Trophoblast cell (in vitro differentiated cells and primary cell): ENCODE results near the gene GGCX.
"Not testable (repeated sequence)": the region's sequence is repeated elsewhere in the genome, so short reads cannot be mapped to it uniquely, and the experiment has no call there.

Source experiments
- DNase-seq, 2 donors: peaks; one replicate each; pipeline ENCODE4 v3.0.0-alpha.2; 2016
- H2AFZ ChIP-seq: 2 replicates; pipeline ENCODE4 v1.6.1; 2013; ENCODE audit warnings: low read length, moderate library complexity, mild to moderate bottlenecking; ENCODE audit not compliant: insufficient read depth, poor library complexity
- H2AK5ac ChIP-seq: 2 replicates; pipeline ENCODE4 v1.6.1; 2013; ENCODE audit warnings: mild to moderate bottlenecking, low read length
- H2BK120ac ChIP-seq: 2 replicates; pipeline ENCODE4 v1.6.1; 2013; ENCODE audit warnings: low read length, mild to moderate bottlenecking, moderate library complexity; ENCODE audit not compliant: insufficient read depth, poor library complexity
- H2BK12ac ChIP-seq: 2 replicates; pipeline ENCODE4 v1.6.1; 2013; ENCODE audit warnings: mild to moderate bottlenecking, low read length, moderate library complexity
- H2BK5ac ChIP-seq: 2 replicates; pipeline ENCODE4 v1.6.1; 2013; ENCODE audit warnings: low read length, low read depth, moderate library complexity, mild to moderate bottlenecking; ENCODE audit not compliant: poor library complexity
- H3K14ac ChIP-seq: 2 replicates; pipeline ENCODE4 v1.6.1; 2013; ENCODE audit warnings: mild to moderate bottlenecking, low read length
- H3K18ac ChIP-seq: 2 replicates; pipeline ENCODE4 v1.6.1; 2013; ENCODE audit warnings: mild to moderate bottlenecking, low read length
- H3K23ac ChIP-seq: 2 replicates; pipeline ENCODE4 v1.6.1; 2013; ENCODE audit warnings: low read length
- H3K27ac ChIP-seq: 2 replicates; pipeline ENCODE4 v1.5.1; 2013; ENCODE audit warnings: low read depth, mild to moderate bottlenecking, inconsistent platforms, low read length, moderate library complexity
- H3K27me3 ChIP-seq: 2 replicates; pipeline ENCODE4 v1.6.1; 2013; ENCODE audit warnings: inconsistent platforms, mild to moderate bottlenecking, low read length, moderate library complexity; ENCODE audit not compliant: insufficient read depth
- H3K36me3 ChIP-seq, 2 experiments: 1 replicate in 1 of 2; 2 replicates in 1 of 2; pipeline ENCODE4 v1.6.1; 2013; ENCODE audit warnings: low read length in 2 of 2, mild to moderate bottlenecking in 2 of 2, moderate library complexity in 1 of 2; ENCODE audit not compliant: insufficient read depth in 2 of 2, control insufficient read depth in 1 of 2
- H3K4ac ChIP-seq: 2 replicates; pipeline ENCODE4 v1.6.1; 2013; ENCODE audit warnings: low read depth, mild to moderate bottlenecking, low read length, moderate library complexity
- H3K4me1 ChIP-seq, 2 experiments: 1 replicate in 1 of 2; 2 replicates in 1 of 2; pipeline ENCODE4 v1.6.1; 2013; ENCODE audit warnings: low read length in 2 of 2, mild to moderate bottlenecking in 2 of 2, moderate library complexity in 1 of 2; ENCODE audit not compliant: insufficient read depth in 2 of 2, control insufficient read depth in 1 of 2
- H3K4me2 ChIP-seq: 2 replicates; pipeline ENCODE4 v1.6.1; 2013; ENCODE audit warnings: inconsistent platforms, mild to moderate bottlenecking, low read length, moderate library complexity
- H3K4me3 ChIP-seq: 2 replicates; pipeline ENCODE4 v1.5.1; 2013; ENCODE audit warnings: mild to moderate bottlenecking, low read depth, low read length, inconsistent platforms
- H3K79me1 ChIP-seq: one replicate; pipeline ENCODE4 v1.6.1; 2013; ENCODE audit warnings: low read length
- H3K79me2 ChIP-seq: 2 replicates; pipeline ENCODE4 v1.6.1; 2013; ENCODE audit warnings: low read length, mild to moderate bottlenecking; ENCODE audit not compliant: control insufficient read depth, insufficient read depth, poor library complexity
- H3K9ac ChIP-seq: 2 replicates; pipeline ENCODE4 v1.6.1; 2013; ENCODE audit warnings: mild to moderate bottlenecking, low read length
- H3K9me3 ChIP-seq: 2 replicates; pipeline ENCODE4 v1.6.1; 2013; ENCODE audit warnings: low read depth, mild to moderate bottlenecking, control low read depth, inconsistent platforms, low read length; ENCODE audit not compliant: insufficient read depth
- H4K12ac ChIP-seq: 2 replicates; pipeline ENCODE4 v1.6.1; 2013; ENCODE audit warnings: low read depth, mild to moderate bottlenecking, low read length, moderate library complexity
- H4K8ac ChIP-seq: 2 replicates; pipeline ENCODE4 v1.6.1; 2013; ENCODE audit warnings: low read depth, mild to moderate bottlenecking, low read length, moderate library complexity
- H4K91ac ChIP-seq: one replicate; pipeline ENCODE4 v1.6.1; 2013; ENCODE audit warnings: low read depth, mild to moderate bottlenecking, low read length, moderate library complexity
- WGBS: extraction: QIAGEN DNeasy Blood & Tissue Kit; methylation state at CpG from one replicate; pipeline ENCODE4 v1.1.7; 2013; ENCODE audit warnings: missing lambda C conversion rate; ENCODE audit not compliant: insufficient read length, insufficient coverage; ENCODE audit errors: extremely low coverage; 5-methylcytosine and 5-hydroxymethylcytosine counted together

GGCX gene

GRCh38 chr2:85594715-85595300, 33.5 kb upstream of the GGCX start:
- no CpG with 5 or more reads among the region's 13 CpGs for WGBS
- Histone ChIP-seq H4K8ac (peak overlapping the region; percentile 86), H3K4ac (peak overlapping the region; percentile 14), H3K79me2 (peaks cover 5% of the 10 kb centered on the region), H3K27ac (peak overlapping the region; percentile 65), H3K79me1 (peaks cover 7% of the 10 kb centered on the region), H2BK5ac (peak overlapping the region; percentile 45), H3K9ac (peak overlapping the region; percentile 88), H2AFZ (peak overlapping the region; percentile 90), H3K4me1 (peaks cover 2 to 11% of the 10 kb centered on the region in 2 experiments), H2BK12ac (no peak overlapping the region), H2AK5ac (no peak overlapping the region), H3K23ac (no peak overlapping the region), H3K4me2 (peak overlapping the region; percentile 80), H4K91ac (peak overlapping the region; percentile 67), H2BK120ac (peak overlapping the region; percentile 59), H3K9me3 (peaks cover under 1% of the 10 kb centered on the region), H3K27me3 (no peaks in the 10 kb centered on the region), H3K14ac (peak overlapping the region; percentile 41), H3K36me3 (peaks cover 27 to 28% of the 10 kb centered on the region in 2 experiments), H4K12ac (peak overlapping the region; percentile 10), H3K18ac (peak overlapping the region; percentile 57), H3K4me3 (peak overlapping the region; percentile 97)
- no peak for DNase-seq

- H2BK12ac ChIP-seq = no peak overlapping the region
- peaks cover 5% of the 10 kb centered on the region for H3K79me2 ChIP-seq
- peak; percentile 79 to 88 for DNase-seq
- H2AK5ac ChIP-seq = no peak overlapping the region
- H4K91ac ChIP-seq = no peak overlapping the region
- no peak overlapping the region for H3K14ac ChIP-seq
- H3K23ac ChIP-seq = no peak overlapping the region
- H3K4me1 ChIP-seq = peaks cover 9 to 18% of the 10 kb centered on the region in 2 experiments
- H4K8ac ChIP-seq = no peak overlapping the region
- no peak overlapping the region for H2BK5ac ChIP-seq
- H2AFZ ChIP-seq = no peak overlapping the region
- H3K79me1 ChIP-seq = peaks cover 7% of the 10 kb centered on the region
- no peaks in the 10 kb centered on the region for H3K9me3 ChIP-seq
- H2BK120ac ChIP-seq = no peak overlapping the region
- no peak overlapping the region for H3K4me3 ChIP-seq
- H3K27ac ChIP-seq = no peak overlapping the region
- WGBS = no CpG with 5 or more reads among the region's 3 CpGs
- no peak overlapping the region for H3K9ac ChIP-seq
- no peaks in the 10 kb centered on the region for H3K27me3 ChIP-seq
- H3K18ac ChIP-seq = no peak overlapping the region
- H3K4ac ChIP-seq = no peak overlapping the region
- H3K4me2 ChIP-seq = no peak overlapping the region
- peaks cover 13 to 14% of the 10 kb centered on the region in 2 experiments for H3K36me3 ChIP-seq
- no peak overlapping the region for H4K12ac ChIP-seq
These were observed 31.7 kb upstream of the GGCX start for GRCh38 chr2:85593023-85593422.

- peaks cover 12 to 23% of the 10 kb centered on the region in 2 experiments for H3K4me1 ChIP-seq
- not testable (repeated sequence) for H3K9ac ChIP-seq, H3K23ac ChIP-seq, H2AK5ac ChIP-seq, H3K27ac ChIP-seq, H2AFZ ChIP-seq, H4K12ac ChIP-seq, H3K79me2 ChIP-seq, H2BK5ac ChIP-seq, H2BK12ac ChIP-seq, H3K79me1 ChIP-seq, H3K9me3 ChIP-seq, H4K8ac ChIP-seq, DNase-seq, H4K91ac ChIP-seq, H2BK120ac ChIP-seq, H3K4me3 ChIP-seq, H3K18ac ChIP-seq, H3K4me2 ChIP-seq, H3K36me3 ChIP-seq, H3K27me3 ChIP-seq, H3K14ac ChIP-seq, H3K4ac ChIP-seq
- no CpG with 5 or more reads among the region's 9 CpGs for WGBS
These were observed 31.0 kb upstream of the GGCX start for GRCh38 chr2:85592299-85592698.

GRCh38 chr2:85591563-85591962, 30.3 kb upstream of the GGCX start:
- Histone ChIP-seq H2BK5ac (no peak overlapping the region), H3K79me1 (peaks cover 7% of the 10 kb centered on the region), H3K27me3 (no peaks in the 10 kb centered on the region), H4K91ac (no peak overlapping the region), H3K18ac (no peak overlapping the region), H2AK5ac (no peak overlapping the region), H3K79me2 (peaks cover 5% of the 10 kb centered on the region), H3K4ac (no peak overlapping the region), H3K23ac (no peak overlapping the region), H2BK12ac (no peak overlapping the region), H3K36me3 (peaks cover under 1 to 2% of the 10 kb centered on the region in 2 experiments), H3K9ac (no peak overlapping the region), H2AFZ (no peak overlapping the region), H2BK120ac (no peak overlapping the region), H3K4me2 (no peak overlapping the region), H4K12ac (no peak overlapping the region), H3K27ac (no peak overlapping the region), H3K9me3 (no peaks in the 10 kb centered on the region), H3K14ac (no peak overlapping the region), H3K4me3 (no peak overlapping the region), H3K4me1 (peaks cover 12 to 19% of the 10 kb centered on the region in 2 experiments), H4K8ac (no peak overlapping the region)
- no CpG with 5 or more reads among the region's 12 CpGs for WGBS
- DNase-seq = no peak
